ENCODE measurements around the gene C1orf105. TPM values are rescaled to one million over a fixed set of nuclear protein-coding genes. Genes with fewer than 3 reads are reported as not detected.
A peak's percentile ranks its signal among the peaks of the same experiment; 100 is the strongest.

The C1orf105 gene
- total and polyA plus RNA-seq, 2 experiments from 2014 or later: 0.23 to 2.2 TPM

DNA sequence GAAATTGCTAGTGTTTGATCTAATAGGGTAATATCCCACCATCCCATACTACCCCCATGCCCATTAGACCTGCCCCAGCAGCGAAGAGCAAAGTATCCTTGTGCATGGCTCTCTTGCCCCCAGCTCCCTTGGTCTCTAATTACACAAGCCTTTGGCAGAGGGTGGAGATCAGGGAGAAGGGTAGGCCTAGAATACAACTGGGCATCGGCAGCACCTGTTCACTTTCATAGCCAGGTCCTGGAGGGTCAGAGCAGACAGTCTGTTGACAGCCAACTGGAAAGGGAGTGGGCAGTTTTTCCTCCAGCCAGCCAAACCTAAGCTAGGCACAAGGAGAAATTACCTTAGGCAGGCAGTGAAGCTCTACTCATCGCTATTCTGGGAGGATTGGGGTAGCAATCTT lies 26.1 kb downstream of the C1orf105 start:
- peaks cover 28% of the 10 kb centered on the region for H3K4me1 ChIP-seq (ENCODE audit: insufficient read depth)

DNA sequence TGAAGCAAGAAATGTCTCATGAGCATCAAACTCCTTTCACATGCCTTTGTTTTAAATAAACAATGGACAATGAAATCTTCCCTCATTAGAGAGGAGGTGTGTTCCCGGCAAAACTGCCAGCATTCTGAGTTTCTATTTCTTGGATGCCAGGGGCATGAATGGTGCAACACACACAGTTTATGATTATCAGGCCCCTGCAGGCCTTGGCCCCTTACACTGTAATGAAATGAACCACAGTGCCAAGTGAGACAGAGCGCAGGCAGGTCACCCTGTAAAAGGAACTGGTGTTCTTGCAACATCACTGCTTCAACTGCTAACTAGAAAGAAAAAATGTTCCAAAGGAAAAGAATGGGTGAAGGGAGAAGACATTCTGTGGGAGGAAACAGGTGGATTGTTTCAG lies 27.2 kb downstream of the C1orf105 start:
- Histone ChIP-seq H3K27me3 (no peaks in the 10 kb centered on the region), H3K27ac (peak overlapping the region; percentile 97), H3K9me3 (ENCODE audit: low read depth) (no peaks in the 10 kb centered on the region), H3K79me2 (peaks cover 12% of the 10 kb centered on the region), H3K4me3 (no peak overlapping the region), H3K4me2 (no peak overlapping the region), H3K4me1 (ENCODE audit: insufficient read depth) (peaks cover 36% of the 10 kb centered on the region), H3K9me2 (replicated peaks; ENCODE audit: insufficient read depth) (no peaks in the 10 kb centered on the region), H2AFZ (no peak overlapping the region), H4K20me1 (ENCODE audit: insufficient read depth, poor library complexity, severe bottlenecking) (no peaks in the 10 kb centered on the region), H3K36me3 (replicated peaks; ENCODE audit: insufficient read depth, low read depth) (no peaks in the 10 kb centered on the region)
- WGBS (ENCODE audit: low lambda C conversion rate, missing lambda C conversion rate): 84% methylated on average over 2 of the region's 2 CpGs
- no peak for DNase-seq (ENCODE audit: low spot score)
- no peak for TF ChIP-seq EZH2phosphoT487 (IDR thresholded peaks at IDR 0.05; ENCODE audit: low read depth, severe bottlenecking, unreplicated experiment)
- TF ChIP-seq, protein P1, sequence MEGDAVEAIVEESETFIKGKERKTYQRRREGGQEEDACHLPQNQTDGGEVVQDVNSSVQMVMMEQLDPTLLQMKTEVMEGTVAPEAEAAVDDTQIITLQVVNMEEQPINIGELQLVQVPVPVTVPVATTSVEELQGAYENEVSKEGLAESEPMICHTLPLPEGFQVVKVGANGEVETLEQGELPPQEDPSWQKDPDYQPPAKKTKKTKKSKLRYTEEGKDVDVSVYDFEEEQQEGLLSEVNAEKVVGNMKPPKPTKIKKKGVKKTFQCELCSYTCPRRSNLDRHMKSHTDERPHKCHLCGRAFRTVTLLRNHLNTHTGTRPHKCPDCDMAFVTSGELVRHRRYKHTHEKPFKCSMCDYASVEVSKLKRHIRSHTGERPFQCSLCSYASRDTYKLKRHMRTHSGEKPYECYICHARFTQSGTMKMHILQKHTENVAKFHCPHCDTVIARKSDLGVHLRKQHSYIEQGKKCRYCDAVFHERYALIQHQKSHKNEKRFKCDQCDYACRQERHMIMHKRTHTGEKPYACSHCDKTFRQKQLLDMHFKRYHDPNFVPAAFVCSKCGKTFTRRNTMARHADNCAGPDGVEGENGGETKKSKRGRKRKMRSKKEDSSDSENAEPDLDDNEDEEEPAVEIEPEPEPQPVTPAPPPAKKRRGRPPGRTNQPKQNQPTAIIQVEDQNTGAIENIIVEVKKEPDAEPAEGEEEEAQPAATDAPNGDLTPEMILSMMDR (IDR thresholded peaks at IDR 0.05; ENCODE audit: poor library complexity): no peak
- no peak for TF ChIP-seq EZH2 (IDR thresholded peaks at IDR 0.05; ENCODE audit: borderline replicate concordance)

More for the DNA sequence above, 26.1 kb downstream of the C1orf105 start:
- Histone ChIP-seq H4K20me1 (ENCODE audit: insufficient read depth, poor library complexity, severe bottlenecking) (no peaks in the 10 kb centered on the region), H3K36me3 (replicated peaks; ENCODE audit: insufficient read depth, low read depth) (no peaks in the 10 kb centered on the region), H3K27ac (peak overlapping the region; percentile 97), H2AFZ (no peak overlapping the region), H3K4me3 (no peak overlapping the region), H3K4me2 (no peak overlapping the region), H3K9me2 (replicated peaks; ENCODE audit: insufficient read depth) (no peaks in the 10 kb centered on the region), H3K9me3 (ENCODE audit: low read depth) (no peaks in the 10 kb centered on the region), H3K27me3 (no peaks in the 10 kb centered on the region), H3K79me2 (peaks cover 21% of the 10 kb centered on the region)
- no peak for DNase-seq (ENCODE audit: low spot score)
- 85% methylated on average over 3 of the region's 3 CpGs for WGBS (ENCODE audit: low lambda C conversion rate, missing lambda C conversion rate)
- TF ChIP-seq EZH2phosphoT487 (IDR thresholded peaks at IDR 0.05; ENCODE audit: low read depth, severe bottlenecking, unreplicated experiment) (no peak), EZH2 (IDR thresholded peaks at IDR 0.05; ENCODE audit: borderline replicate concordance) (no peak)
- TF ChIP-seq, protein P1 (IDR thresholded peaks at IDR 0.05; ENCODE audit: poor library complexity): no peak

DNA sequence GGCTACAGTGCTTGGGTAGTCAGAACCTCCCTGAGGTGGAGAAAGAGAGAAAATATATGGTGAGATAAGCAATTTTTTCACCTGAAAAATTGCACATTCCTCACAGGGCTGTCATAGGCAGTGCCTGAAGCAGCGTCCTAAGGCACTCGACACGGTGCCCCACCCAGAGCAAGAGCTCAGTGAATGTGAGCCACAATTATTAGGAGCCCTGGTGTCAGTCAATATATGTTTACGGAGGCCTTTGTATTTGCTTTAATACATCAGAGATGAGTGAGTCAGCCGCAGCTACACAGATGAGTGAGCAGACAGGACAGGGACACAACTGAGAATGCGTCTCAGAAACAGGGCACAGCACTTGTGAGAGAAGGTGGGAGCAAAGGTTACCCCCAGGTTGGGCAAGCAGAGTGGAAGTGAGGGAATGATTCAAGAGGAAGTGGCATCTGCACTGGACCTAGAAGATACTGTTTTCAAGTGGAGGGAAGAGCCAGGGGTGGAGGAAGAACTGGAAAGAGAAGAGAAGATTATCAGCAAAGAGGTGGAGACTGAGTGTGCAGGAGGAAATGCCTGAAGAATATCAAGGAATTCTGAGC lies 28.6 kb downstream of the C1orf105 start:
- no peak for TF ChIP-seq EZH2phosphoT487 (IDR thresholded peaks at IDR 0.05; ENCODE audit: low read depth, severe bottlenecking, unreplicated experiment)
- no peak for TF ChIP-seq EZH2 (IDR thresholded peaks at IDR 0.05; ENCODE audit: borderline replicate concordance)
- TF ChIP-seq, protein P1 (IDR thresholded peaks at IDR 0.05; ENCODE audit: poor library complexity): no peak
- WGBS (ENCODE audit: low lambda C conversion rate, missing lambda C conversion rate): 41% methylated on average over 6 of the region's 6 CpGs
- no peak overlapping the region for H2AFZ ChIP-seq
- no peaks in the 10 kb centered on the region for H3K9me2 ChIP-seq (replicated peaks; ENCODE audit: insufficient read depth)
- no peaks in the 10 kb centered on the region for H3K27me3 ChIP-seq
- no peaks in the 10 kb centered on the region for H3K79me2 ChIP-seq
- H3K36me3 ChIP-seq (replicated peaks; ENCODE audit: insufficient read depth, low read depth): no peaks in the 10 kb centered on the region
- no peaks in the 10 kb centered on the region for H3K9me3 ChIP-seq (ENCODE audit: low read depth)
- H3K27ac ChIP-seq: peak overlapping the region; percentile 97
- H3K4me2 ChIP-seq: peak overlapping the region; percentile 54
- H3K4me3 ChIP-seq: no peak overlapping the region
- peaks cover 42% of the 10 kb centered on the region for H3K4me1 ChIP-seq (ENCODE audit: insufficient read depth)
- no peaks in the 10 kb centered on the region for H4K20me1 ChIP-seq (ENCODE audit: insufficient read depth, poor library complexity, severe bottlenecking)
- peak; percentile 76 for DNase-seq (ENCODE audit: low spot score)
